SHP77 treated with DMSO at 0.1 percent for 48 hours (cell line): ENCODE measurements around the gene CRY2.

Source experiments
- DNase-seq: peaks from one replicate; lab custom pipeline; 2025; lab: John Stamatoyannopoulos, UW

Gene CRY2

GRCh38 chr11:45930951-45931570, 83.8 kb downstream of the CRY2 start:
- no peak for DNase-seq

GRCh38 chr11:45931739-45932138, 84.5 kb downstream of the CRY2 start:
- no peak for DNase-seq

- DNase-seq, result no peak
These were observed 84.9 kb downstream of the CRY2 start for GRCh38 chr11:45932217-45932616.
